ENCODE data around the gene LDAH. TPM values are rescaled to one million over a fixed set of nuclear protein-coding genes. Genes with fewer than 3 reads are reported as not detected.

Gene LDAH
- polyA plus RNA-seq, 2 of the 4 experiments (the other 2 are of a cell fraction): 29.6 to 42.4 TPM

DNA sequence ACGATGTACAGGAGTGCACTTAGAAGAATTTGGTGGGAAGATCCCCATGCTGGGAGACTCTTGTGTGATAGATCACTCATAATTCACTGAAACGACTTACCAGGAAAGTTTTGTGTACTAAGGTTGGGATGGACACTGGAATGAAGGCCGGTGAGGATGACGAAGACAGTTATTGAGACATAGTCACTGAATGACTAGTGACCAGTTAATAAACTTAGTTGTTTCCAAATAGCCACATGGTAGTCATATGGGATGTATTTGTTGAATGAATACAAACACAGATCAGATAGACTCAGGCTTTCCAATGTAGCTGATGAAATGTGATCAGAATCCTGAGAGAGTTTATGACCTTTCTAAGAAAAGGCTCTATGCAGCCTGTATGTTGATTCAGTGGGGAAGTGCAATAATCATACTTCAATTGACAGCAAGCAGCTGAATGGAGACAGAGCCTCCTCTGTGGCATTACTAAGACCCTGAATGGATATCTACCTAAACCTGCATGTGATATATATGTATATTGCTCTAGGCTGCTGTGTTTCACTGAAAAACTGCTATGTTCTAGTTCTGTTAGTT lies 135.6 kb downstream of the LDAH start:
- ChIA-PET CTCF (interaction anchor here (0.6 to 2.0 kb wide), 4 partner anchors 11 to 276 kb away, joined by 3 to 6 read pairs (median 3); no protein-coding TSS in a partner anchor), POLR2A (no interaction called here)
- FAIRE-seq (no peak), DNase-seq (ENCODE audit: low read depth in 1 of 2, low spot score in 1 of 2) (no peak), ATAC-seq (no peak)
- TF ChIP-seq NR3C1 (IDR thresholded peaks at IDR 0.05): no peak
- TF ChIP-seq RFX5 (IDR thresholded peaks at IDR 0.05): no peak
- TF ChIP-seq HEYL (CRISPR knock-in tag; IDR thresholded peaks at IDR 0.05): no peak
- TF ChIP-seq ZFP36 (IDR thresholded peaks at IDR 0.05; ENCODE audit: borderline replicate concordance, partially characterized antibody): no peak
- no peak for TF ChIP-seq ZNF302 (CRISPR knock-in tag; IDR thresholded peaks at IDR 0.05)
- no peak for TF ChIP-seq CBX8 (IDR thresholded peaks at IDR 0.05)
- no peak for TF ChIP-seq HOXB5 (CRISPR knock-in tag; IDR thresholded peaks at IDR 0.05)
- TF ChIP-seq JUNB (IDR thresholded peaks at IDR 0.05): no peak
- TF ChIP-seq, protein P1, sequence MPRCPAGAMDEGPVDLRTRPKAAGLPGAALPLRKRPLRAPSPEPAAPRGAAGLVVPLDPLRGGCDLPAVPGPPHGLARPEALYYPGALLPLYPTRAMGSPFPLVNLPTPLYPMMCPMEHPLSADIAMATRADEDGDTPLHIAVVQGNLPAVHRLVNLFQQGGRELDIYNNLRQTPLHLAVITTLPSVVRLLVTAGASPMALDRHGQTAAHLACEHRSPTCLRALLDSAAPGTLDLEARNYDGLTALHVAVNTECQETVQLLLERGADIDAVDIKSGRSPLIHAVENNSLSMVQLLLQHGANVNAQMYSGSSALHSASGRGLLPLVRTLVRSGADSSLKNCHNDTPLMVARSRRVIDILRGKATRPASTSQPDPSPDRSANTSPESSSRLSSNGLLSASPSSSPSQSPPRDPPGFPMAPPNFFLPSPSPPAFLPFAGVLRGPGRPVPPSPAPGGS (IDR thresholded peaks at IDR 0.05): no peak
- no peak for TF ChIP-seq MAFK (IDR thresholded peaks at IDR 0.05; ENCODE audit: partially characterized antibody)
- TF ChIP-seq POLR2AphosphoS2 (conservative IDR thresholded peaks at IDR 0.05; ENCODE audit: low read length): no peak
- TF ChIP-seq TP53 (CRISPR knock-in tag; IDR thresholded peaks at IDR 0.05): no peak
- TF ChIP-seq HOXA7 (CRISPR knock-in tag; IDR thresholded peaks at IDR 0.05): no peak
- TF ChIP-seq ZC3H11A (IDR thresholded peaks at IDR 0.05): no peak
- TF ChIP-seq FOSB (CRISPR knock-in tag; IDR thresholded peaks at IDR 0.05): no peak
- no peak overlapping the region for H3K27ac ChIP-seq
- no peaks in the 10 kb centered on the region for H3K4me1 ChIP-seq
- H3K4me3 ChIP-seq: no peak overlapping the region
- H3K4me2 ChIP-seq: no peak overlapping the region
- 86% methylated on average over 4 of the region's 4 CpGs for WGBS (ENCODE audit: missing lambda C conversion rate)
- no peaks in the 10 kb centered on the region for H3K9me3 ChIP-seq

DNA sequence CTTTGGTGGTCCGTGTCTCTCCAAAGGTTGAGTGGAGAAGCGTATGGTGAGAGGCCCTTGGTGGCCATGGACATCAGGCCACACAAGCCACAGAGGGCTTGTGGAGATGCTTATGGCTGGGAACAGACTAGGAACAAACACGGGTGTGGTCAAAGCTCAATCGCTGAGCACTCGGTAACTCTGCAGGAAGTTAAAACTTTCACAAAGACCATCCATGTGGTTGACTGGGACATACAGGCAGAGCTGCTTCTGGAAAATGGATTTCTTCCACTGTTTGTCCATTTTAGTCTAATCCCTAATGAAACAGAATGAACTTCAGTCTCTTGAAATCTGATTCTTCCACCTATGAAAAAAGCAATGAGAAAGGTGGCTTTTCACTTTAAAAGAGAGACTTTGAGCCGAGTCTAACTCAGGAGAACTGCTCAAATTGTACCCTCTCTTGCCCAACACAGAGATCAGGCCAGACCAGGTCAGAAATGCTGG lies 138.3 kb downstream of the LDAH start:
- Histone ChIP-seq H3K4me2 (no peak overlapping the region), H3K27ac (no peak overlapping the region), H3K4me1 (no peaks in the 10 kb centered on the region), H3K4me3 (no peak overlapping the region), H3K9me3 (no peaks in the 10 kb centered on the region)
- TF ChIP-seq MAZ (IDR thresholded peaks at IDR 0.05; ENCODE audit: borderline replicate concordance, low read depth, low read length) (no peak), HOXB5 (CRISPR knock-in tag; IDR thresholded peaks at IDR 0.05) (no peak)
- TF ChIP-seq, protein P2, sequence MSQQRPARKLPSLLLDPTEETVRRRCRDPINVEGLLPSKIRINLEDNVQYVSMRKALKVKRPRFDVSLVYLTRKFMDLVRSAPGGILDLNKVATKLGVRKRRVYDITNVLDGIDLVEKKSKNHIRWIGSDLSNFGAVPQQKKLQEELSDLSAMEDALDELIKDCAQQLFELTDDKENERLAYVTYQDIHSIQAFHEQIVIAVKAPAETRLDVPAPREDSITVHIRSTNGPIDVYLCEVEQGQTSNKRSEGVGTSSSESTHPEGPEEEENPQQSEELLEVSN (IDR thresholded peaks at IDR 0.05; ENCODE audit: borderline replicate concordance, low read depth): no peak
- TF ChIP-seq, protein P3, sequence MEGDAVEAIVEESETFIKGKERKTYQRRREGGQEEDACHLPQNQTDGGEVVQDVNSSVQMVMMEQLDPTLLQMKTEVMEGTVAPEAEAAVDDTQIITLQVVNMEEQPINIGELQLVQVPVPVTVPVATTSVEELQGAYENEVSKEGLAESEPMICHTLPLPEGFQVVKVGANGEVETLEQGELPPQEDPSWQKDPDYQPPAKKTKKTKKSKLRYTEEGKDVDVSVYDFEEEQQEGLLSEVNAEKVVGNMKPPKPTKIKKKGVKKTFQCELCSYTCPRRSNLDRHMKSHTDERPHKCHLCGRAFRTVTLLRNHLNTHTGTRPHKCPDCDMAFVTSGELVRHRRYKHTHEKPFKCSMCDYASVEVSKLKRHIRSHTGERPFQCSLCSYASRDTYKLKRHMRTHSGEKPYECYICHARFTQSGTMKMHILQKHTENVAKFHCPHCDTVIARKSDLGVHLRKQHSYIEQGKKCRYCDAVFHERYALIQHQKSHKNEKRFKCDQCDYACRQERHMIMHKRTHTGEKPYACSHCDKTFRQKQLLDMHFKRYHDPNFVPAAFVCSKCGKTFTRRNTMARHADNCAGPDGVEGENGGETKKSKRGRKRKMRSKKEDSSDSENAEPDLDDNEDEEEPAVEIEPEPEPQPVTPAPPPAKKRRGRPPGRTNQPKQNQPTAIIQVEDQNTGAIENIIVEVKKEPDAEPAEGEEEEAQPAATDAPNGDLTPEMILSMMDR (IDR thresholded peaks at IDR 0.05): no peak
- TF ChIP-seq, protein P4, sequence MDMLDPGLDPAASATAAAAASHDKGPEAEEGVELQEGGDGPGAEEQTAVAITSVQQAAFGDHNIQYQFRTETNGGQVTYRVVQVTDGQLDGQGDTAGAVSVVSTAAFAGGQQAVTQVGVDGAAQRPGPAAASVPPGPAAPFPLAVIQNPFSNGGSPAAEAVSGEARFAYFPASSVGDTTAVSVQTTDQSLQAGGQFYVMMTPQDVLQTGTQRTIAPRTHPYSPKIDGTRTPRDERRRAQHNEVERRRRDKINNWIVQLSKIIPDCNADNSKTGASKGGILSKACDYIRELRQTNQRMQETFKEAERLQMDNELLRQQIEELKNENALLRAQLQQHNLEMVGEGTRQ (IDR thresholded peaks at IDR 0.05): no peak
- ATAC-seq (no peak), DNase-seq (ENCODE audit: low read depth in 1 of 2, low spot score in 1 of 2) (no peak), FAIRE-seq (no peak)
- ChIA-PET POLR2A (no interaction called here), CTCF (interaction anchor here (0.8 to 2.0 kb wide), 6 partner anchors 9 to 60 kb away, joined by 3 to 11 read pairs (median 4); partner anchors contain the start of gene HS1BP3)
- 85% methylated on average over 6 of the region's 6 CpGs for WGBS (ENCODE audit: missing lambda C conversion rate)

Measured in A549 (cell line).